GM21447 (cell line): ENCODE measurements around the gene LAGE3.
"Not testable (repeated sequence)": the region's sequence is repeated elsewhere in the genome, so short reads cannot be mapped to it uniquely, and the experiment has no call there.

Experiments
- ATAC-seq: cut with Tn5 transposase; IDR thresholded peaks from one replicate; pipeline ENCODE4 v1.9.1; 2021; ENCODE audit not compliant: unreplicated experiment

Gene LAGE3

DNA sequence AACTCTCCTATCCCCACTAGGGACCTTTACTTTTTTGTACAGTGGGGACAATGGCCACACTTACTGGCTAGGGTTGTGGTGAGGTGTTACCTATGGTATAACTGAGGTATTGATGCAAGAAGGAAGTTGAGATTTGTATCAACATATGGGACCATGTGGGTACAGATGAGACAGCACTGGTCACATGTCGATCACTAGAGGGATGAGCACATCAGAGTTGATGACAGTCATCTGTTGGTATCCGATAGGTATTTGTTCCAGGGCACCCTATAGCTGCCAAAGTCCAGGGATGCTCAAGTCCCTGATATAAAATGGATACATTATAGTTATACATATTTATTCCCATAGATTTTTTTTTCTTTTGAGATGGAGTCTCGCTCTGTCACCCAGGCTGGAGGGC, 23.9 kb upstream of the LAGE3 start:
- ATAC-seq: no peak

DNA sequence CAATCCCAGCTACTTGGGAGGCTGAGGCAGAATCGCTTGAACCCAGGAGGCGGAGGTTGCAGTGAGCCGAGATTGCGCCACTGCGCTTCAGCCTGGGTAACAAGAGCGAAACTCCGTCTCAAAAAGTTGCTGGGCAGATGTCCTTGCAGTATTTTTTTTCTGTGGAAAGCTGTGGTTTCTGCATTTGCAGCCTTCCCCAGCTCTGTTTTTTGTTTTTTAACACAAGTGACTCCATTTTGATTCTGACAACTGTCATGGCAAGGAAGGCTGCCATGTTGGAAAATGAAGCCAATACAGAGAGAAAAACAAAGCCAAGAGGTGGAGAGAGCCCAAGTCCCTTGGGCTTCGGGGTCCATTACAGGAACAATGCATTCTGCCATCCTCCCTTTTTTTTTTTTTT, 23.0 kb upstream of the LAGE3 start:
- no peak for ATAC-seq

DNA sequence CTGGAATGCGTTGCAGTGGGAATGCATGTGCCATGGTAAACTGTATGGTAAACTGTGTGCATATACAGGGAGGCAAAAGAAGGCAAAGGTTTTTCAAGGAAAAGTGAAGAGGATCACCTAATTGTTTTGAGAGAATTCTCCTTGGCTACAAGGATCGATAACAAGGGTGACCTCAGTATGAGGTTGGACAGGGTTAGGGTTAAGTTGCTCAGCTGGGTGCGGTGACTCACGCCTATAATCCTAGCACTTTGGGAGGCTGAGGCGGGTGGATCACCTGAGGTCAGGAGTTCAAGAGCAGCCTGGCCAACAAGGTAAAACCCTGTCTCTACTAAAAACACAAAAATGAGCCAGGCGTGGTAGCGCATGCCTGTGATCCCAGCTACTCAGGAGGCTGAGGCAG, 22.3 kb upstream of the LAGE3 start:
- ATAC-seq: not testable (repeated sequence)

DNA sequence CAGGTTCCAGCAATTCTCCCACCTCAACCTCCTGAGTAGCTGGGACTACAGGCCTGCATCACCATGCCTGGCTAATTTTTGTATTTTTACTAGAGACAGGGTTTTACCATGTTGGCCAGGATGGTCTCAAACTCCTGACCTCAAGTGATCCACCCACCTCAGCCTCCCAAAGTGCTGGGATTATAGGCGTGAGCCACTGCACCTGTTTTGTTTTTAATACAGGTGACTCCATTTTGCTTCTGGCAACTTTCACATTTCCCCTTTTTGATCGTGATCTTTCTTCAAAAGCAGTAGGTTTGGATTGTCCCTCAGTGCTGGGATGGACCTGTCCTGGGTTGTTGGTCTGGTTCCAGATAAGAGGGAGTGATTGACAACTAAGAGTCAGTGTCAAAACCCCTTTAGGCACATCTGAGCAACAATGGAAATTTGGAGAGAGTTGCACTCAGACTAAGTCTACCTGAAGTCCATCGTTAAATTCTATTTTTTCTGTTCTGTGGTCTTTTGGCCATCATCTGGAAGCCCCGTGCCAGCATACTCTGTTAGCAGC, 17.6 kb upstream of the LAGE3 start:
- not testable (repeated sequence) for ATAC-seq

DNA sequence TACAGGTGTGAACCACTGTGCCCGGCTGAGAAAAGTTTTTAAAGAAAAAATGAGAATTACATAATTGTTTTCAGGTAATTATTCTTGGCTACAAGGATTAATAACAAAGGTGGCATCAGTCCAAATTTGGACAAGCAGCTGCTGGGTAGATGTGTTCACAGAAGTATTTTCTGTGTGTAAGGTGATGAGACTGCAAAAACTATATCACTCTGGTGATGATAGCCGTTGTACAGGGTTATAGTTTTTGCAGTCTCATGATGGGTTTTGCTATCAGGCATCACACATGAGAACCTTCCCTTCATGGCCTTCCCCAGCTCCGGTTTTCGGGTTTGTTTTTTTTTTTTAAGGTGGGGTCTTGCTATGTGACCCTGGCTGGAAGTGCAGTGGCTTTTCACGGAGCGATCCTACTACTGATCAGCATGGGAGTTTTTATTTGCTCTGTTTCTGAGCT, 16.4 kb upstream of the LAGE3 start:
- no peak for ATAC-seq

DNA sequence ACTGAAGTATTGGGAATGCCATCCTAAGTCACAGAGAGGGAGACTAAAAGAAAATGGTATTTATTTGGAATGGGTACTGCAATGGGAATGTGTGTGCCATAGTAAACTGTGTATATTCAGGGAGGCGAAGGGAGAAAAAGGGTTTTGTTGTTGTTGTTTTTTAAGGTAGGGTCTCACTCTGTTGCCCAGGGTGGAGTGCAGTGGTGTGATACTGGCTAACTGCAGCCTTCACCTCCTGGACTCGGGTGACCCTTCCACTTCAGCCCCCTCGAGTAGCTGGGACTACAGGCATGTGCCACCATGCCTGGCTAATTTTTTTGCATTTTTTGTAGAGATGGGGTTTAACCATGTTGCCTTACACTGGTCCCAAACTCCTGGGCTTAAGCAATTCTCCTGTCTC, 15.6 kb upstream of the LAGE3 start:
- ATAC-seq: no peak

DNA sequence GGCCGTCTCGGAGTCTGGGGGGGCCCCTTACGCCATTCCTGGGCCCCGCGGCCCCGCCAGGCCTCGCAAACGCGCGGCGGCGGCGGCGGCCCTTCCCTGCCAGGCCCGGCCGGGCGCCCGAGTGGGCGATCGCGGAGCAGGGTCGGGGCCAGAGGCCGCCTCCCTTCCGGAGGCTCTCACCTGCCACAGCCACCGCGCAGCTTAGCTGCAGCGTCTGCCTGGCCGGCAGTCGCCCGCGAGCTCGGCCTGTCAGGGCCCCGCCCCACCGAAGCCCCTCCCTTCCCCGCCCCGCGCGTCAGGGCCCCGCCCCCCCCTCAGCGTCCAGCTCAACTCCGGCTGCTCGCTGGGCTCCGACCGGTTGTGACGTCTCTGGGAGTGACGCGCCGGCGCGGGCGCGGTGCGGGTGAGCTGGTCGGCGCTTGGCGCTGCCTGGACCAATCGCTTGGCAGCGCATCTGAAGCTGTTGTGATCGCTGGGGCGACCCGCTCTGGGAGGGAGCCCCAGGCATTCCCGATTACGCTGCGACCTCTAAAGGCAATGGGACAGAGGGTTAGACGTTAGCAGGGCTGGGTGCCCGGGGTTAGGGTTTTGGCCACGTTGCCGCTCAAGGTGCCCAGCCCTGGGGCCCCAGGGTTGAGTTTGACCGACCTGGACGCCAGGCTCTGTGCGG, 11.5 kb upstream of the LAGE3 start, which contains the start of gene SLC10A3:
Gene SLC10A3, minus strand, starts transcription at position 216 of the 670 bp plus-strand sequence. CDS start 1,689 bp downstream, outside the sequence.
- ATAC-seq: peak; percentile 75

DNA sequence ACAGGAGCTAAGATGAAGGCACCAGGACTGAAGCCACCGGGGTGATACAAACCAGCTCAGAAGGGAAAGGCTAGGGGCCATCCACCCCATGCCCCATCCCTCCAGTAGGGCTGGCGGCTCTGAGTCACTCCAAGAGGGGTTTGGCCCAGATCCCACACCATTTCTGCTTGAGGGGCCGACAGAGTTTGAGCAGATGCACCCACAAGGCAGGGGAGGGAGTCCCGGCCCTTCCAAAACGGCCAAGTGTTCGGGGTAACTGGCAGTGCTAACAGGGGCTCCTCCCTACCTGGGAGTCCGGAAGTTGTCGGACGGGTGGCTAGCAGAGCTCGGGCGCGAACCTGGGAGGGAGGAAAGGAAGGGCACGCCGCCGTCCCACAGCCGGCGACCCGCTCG, 10.9 kb upstream of the LAGE3 start:
- peak; percentile 17 for ATAC-seq

DNA sequence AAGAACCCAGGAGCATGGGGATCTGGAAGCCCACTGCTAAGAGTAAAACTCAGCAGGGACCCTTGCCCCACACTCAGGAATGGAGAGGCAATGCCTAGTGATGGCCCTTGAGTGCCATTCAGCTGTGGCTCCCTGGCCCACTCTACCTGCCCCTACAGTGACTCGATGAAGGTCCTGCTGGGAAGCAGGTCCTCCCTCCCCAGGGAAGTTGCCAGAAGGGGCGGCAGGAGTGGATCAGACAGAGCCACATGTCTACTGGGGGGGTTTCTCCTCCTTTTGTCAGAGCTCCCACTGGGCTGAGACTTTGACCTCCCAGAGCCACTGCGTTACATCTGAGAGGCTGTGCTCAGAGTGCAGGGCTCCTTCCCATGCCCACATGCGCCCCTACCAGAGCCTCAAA, 10.1 kb upstream of the LAGE3 start:
- no peak for ATAC-seq

DNA sequence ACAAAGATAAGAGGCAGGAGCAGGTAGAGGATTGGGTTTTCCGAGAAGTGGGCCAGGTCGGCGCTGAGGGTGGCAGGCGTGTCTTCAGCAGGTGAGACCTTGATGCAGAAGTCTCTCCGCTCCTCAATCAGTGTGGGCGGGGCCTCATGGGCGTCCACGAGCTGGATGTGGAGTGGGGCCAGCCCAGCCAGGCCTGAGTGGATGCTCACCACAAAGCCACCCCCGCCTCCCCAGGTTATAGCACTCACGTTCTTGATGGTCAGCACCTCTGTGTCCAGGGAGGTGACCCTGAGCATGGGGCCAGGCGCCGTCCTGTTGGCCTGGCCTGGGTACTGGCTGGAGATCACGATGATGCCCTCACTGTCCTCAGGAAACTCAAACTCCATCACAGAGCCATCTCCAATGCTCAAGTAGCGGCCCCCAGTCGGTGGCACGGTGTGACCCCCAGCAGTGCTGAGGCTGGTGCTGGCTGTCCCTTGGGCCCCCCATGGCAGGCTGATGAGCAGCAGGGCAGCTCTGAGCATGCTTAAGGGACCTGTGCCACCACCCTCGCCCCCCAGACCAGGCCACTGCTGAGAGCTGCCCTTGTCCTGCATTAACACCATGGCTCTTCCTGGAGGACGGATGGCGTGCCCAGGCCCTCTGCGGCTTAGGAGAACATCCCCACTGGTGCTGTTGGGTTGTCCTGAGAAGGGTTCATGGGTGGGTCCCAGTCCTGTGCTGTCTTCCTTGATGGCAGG, 9.4 kb upstream of the LAGE3 start:
- ATAC-seq: no peak

DNA sequence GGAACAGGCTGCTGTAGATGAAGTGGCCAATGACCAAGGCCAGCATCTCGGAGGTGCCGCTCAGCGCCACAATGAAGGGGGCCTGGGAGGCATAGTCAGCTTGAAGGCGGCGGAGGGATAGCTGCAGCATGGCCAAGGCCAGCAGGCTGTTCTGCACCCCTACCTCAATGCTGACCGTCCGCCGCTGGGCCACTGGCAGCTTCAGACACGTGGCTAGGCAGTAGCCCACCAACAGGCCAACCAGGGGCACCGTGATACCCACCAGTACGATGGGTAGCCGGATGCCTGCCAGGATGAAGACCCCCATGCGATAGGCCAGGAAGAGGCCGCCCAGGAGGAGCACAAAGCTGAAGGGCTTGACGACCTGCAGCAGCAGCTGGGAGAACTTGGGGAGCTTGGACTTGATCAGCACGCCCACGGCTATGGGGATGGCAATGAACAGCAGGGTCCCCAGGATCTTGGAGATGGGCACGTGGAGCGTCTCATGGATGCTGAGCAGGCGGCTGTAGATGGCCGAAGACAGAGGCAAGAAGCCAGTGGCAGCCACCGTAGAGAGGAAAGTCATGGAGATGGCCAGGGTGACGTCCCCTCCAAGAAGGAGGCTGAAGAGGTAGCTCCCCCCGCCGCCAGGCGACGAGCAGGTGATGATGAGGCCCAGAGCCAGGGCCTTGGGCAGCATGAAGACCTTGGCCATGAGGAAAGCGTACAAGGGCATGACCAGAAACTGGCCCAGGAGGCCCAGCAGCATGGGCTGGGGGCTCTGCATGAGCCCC, 8.6 kb upstream of the LAGE3 start:
- no peak for ATAC-seq

DNA sequence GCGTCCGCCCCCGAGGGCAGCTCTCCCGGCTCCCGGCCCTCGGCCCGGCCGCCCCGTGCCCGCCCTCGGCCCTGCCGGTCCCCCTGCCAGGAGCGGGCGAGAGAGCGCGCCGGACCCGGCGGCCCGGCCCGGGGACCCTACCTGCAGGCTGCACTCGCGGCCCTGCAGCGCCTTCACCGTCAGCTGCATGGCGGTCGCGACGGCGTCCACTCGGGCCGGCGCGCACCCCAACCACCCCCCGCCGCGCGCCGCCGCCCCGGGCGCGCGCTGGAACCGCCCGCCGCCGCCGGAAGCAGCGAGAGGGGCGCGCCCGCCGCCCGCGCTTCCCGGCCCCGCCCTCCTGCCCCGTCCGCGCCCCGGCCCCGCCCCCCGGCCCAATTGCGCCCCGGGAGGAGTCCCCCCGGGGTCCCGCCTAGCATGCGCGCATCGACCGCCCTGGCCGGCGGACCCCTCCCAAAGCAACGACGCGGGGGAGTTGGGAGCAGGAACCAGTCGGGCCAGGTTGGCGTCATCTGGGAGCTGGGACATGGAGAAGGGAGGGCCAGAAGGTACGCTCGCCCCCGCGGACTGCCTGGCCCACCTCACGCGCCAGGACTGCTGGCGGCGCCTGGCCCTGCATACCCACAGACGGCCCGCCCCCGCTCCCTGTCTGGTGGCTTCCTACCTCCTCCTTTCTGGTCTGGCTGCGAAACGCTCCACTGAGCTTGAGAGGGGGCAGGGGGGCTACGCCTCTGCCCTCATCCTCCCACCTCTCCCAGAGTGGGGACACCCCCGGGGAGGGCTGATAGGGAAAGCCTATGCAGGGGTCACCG, 7.5 kb upstream of the LAGE3 start, which contains the start of gene UBL4A:
Gene UBL4A, minus strand, starts transcription at position 220 of the 812 bp plus-strand sequence. Its CDS starts 31 bp downstream, at position 189.
- ATAC-seq: no peak

DNA sequence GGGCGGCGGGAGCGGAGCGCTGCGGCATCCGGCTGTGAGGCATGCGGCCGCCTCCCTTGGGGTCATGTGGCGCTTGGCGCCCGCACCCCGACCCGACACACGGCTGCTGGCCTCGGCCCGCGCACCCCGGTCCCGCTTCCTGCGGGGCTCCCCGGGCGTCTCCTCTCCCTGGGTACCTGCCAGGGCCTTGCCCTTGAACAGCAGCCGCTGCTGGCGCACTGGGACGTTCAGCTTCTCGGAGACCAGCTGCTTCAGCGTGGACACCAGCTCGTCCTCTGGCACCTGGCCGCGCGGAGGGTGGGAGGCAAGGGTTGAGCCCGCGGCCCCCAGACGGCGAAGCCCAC, 6.9 kb upstream of the LAGE3 start:
- ATAC-seq: no peak

DNA sequence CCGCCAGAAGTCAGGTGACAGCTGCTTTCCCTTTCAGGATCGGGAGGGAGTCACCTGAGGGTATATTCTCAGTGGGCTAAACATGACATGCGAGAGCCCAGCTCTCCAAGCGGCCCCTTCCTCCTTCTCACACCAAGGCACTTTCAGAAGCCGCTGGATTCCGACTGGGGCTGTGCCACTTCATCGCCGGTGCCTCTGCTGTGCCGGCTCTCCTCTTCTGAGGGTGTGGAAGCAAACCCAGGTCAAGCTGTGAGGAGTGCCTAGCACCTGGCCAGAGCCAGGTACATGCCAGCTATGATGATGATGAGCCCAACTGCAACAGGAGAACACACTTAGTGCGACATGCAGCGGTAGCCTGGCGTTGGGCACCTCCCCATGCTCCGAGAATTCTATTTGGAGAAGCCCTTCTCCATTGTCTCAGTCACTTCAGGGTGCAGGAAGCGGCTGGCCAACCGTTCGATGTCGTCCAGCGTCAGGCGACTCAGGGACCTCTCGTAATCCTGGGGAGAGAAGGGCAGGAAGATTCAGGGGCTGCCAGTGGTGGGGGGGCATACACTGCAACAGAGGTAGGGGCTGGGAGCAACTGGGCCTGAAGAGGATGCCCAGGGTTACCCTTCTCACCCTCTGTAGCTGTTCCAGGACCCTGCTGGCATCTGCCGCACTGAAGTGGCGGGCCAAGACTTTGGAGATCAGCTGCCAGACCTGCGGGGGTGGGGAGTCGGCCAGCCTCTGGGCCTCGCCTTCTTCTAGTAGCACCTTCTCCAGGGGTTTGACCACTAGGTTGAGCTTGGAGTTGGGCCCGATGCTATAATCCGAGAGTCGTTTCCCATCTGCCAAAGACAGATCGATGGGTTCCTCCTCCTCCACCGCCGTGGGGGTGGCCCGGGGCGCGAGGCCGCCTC, 6.3 kb upstream of the LAGE3 start:
- no peak for ATAC-seq

DNA sequence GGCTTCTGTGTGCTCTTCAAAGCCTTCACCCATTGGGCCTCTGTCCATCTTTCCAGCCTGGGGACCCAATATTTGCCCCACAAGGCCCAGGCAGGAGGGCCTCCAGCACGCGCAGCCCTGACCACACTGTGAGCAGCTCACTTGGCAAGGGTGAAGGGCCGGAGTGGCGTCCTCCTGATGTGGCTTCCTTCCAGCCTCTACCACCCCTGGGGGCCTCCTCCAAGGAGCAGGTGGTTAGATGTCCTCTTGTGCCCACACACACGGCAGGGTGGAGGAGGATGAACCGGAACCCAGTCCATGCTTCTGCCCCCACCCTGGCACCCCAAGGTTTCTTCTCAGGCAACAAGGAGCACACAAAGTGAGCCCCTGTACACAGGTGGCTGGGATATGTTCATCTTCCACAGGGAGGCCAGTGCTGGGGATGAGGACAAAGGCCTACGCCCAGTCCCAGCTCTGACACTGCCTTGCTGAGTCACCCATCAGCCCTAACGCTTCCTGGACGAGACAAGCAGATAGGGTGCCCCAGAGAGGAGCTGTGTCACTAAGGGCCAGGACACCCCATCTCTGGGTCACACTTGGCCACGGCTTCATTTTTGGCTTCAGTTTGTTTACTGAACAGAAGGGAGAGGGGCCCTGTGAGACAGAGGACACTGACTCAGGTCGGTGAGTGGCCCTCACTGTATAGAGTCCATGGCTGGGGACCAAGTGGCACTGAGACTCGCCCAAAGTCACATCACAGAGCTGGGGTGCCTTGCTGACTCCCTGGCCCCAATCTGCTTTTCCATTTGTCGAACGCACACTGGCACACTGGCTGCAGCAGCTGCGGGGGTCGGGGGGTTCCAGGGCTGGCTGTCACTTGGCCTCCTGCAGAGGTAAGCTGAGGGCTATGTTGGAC, 5.4 kb upstream of the LAGE3 start:
- ATAC-seq: no peak

DNA sequence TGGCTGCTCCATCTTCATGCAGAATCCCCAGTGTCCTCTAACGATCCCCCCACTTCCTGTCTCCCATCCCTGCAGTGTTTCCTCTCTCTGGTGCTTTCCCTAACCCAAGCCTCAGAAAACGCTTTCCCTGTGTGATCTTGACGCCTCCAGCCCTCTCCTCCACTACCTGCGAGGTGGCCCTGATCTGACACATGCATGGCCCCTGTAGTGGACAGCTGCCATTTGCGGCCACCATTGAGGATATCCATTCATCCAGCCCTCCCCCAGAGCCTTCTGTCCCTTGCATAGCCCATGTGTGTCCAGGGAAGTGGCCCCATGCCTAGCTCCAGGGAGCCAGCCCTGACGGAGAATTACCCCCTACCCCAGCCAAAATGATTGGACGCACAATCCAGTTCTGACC, 4.2 kb upstream of the LAGE3 start:
- no peak for ATAC-seq

DNA sequence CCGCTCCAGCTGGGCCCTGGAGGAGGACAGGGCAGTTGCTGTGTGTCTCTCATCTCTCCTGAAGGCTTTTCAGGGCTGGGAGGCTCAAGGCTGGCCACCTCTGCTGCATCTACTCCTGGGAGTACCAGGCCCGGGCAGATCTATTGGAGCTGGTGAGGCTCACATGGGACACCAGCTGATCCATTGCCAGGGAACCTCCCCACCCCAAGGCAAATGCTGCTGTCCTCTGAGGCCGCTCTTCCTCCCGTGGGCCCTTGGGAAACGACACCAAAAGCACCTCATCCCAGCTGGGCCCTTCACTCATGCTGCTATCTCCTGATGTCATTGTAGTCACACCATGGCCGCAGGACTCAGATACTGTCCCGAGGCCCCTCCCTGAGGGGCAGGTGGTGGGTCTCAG, 3.7 kb upstream of the LAGE3 start:
- ATAC-seq: no peak

DNA sequence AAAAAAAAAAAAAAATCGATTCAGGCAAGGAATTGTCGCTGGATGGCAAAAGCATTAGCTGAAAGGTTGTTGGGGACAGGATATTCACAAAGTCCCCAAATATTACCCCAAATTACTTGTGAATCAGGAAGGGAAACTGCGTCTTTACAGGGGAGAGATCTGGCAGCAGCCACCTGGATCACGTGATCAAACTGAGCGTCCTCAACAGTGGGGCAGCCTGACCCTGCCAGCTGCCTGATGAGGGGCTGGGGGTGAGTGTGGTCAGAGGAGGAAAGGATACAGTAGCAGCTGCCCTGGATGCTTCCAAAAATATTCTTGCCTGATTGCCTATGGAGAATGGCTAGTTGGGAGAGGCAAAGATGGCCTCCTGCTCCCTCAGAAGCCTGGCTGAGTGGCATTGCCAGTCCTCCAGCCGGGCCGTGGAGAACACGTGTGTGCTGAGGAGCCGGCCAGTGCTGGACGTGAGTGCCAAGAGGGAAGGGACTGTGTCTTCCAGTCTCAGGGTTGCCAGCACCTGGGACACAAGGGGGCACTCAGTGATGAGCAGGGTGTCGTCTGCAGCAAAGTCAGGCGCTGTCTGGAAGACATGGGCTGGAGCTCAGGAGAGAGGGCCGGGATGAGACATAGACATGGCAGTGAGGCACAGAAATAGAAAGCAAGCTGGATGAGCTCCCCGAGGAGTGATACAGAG, 3.0 kb upstream of the LAGE3 start:
- no peak for ATAC-seq
